Loucy (cell line): ENCODE results near the gene CPSF7.

Source experiments
- CTCF ChIP-seq: fragments of 200-600 bp; sonication (generic); conservative IDR thresholded peaks from 2 replicates; pipeline ENCODE4 v1.5.1; 2014; ENCODE audit warnings: mild to moderate bottlenecking, antibody characterized with exemption, low read length
- EZH2phosphoT487 ChIP-seq: fragments of 200-600 bp; IDR thresholded peaks from 2 replicates; pipeline ENCODE4 v1.6.1; 2018; ENCODE audit warnings: antibody characterized with exemption, mild to moderate bottlenecking, moderate library complexity, borderline replicate concordance

GRCh38 chr11:61454520-61454919 is 24.7 kb upstream of the CPSF7 start:
- TF ChIP-seq CTCF (no peak), EZH2phosphoT487 (no peak)
